T-helper 22 cell (primary cell): ENCODE data around the gene FOSL1.

ENCODE experiments used
- DNase-seq: peaks from one replicate; pipeline ENCODE4 v3.0.0-alpha.2; 2020; ENCODE audit warnings: low read depth

FOSL1 gene

DNA sequence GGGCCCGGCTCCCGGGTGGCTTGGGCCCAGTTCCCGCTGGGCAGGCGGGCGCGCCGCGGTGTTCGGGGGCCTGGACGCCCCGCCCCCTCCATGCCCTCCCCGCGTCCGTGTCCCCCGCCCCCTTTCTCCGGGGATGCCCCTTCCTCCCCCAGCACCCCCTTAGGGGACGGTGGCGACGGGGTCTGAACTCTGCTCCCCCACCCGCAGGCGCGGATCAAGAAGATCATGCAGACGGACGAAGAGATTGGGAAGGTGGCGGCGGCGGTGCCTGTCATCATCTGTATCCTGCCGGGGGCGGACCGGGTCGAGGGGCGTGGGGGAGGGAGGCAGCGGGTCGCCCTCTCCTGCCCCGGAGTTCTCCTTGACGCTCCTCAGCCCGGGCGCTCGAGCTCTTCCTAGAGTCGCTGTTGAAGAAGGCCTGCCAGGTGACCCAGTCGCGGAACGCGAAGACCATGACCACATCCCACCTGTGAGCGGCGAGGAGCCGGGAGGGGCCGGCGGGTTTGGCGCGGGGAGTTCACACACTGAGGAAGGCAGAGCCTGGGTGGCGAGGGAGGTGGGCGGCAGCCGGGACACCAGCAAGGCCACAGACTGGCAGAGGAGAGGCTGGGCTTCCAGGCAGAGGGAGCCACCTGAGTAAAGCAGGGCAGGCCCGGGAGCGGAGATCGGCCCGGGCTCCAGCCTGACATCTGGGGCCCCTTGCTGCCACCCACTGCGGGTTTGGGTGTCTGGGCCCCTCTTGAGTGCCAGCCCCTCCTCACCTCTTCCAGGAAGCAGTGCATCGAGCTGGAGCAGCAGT is 19.6 kb upstream of the FOSL1 start:
- DNase-seq = peak; percentile 64

DNA sequence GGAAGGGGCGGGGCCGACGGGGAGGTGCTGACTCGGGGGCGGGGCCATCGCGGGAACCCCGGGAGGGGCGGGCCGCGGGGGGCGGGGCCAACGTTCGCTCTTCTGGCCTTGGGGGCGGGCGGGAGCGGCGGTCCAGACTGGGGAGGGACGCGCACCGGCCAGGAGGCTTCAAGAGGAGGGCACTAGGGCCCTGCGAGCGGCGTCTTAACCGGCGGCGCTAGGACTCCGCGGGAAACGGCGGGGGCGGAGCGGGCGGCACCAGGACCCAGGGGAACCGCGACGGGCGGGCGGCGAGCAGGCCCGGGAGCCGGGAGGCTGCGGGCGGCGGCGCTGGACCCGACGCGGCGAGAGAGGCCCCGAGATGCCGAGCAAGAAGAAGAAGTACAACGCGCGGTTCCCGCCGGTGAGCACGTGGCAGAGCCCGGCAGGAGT is 19.0 kb upstream of the FOSL1 start, which contains the start of gene DRAP1:
Gene DRAP1 (plus strand): TSS at position 286 of the 432 bp plus-strand sequence. CDS start 76 bp downstream, at position 362.
- DNase-seq = peak; percentile 99

DNA sequence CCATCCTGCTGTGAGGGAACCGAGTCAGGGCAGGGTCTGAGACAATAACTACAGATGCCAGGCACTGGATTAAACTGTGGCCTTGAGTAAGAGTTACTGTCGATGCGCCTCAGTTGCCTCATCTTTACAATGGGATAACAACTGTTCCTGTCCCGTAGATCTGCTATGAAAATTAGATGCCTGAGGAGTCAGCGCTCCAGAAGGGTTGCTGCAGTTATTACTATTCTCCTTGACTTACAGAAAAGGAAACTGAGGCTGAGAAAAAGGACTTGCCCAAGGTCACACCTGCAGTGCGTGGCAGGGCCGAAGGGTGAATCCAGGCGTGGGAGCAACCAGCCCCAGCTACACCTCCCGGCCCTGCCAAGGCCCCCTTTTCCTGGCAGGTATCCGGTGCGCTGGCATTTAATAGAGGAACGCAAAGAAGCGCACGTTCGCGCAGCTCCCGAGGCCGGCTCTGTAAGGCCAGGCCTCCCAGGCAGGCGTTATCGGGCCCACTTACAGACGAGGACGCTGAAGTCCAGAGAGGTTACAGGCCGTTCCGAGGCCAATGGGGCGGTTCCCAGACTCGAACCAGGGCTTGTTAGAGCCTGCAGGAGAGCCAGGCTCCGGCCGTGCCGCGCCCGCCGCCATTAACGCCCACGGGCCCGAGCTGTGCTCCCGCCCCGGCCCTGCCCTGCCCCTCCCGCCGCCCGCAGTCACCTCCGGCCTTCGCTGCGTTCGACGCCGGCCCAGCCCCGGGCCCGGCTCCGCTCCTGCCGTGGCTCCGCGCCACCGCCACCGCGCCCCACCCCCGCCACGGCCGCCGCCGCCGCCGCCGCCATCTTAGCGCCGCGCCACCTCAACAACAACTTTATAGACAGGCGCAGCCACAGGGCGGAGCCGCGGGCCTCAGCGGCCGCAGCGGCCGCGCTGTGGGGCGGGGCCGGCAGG is 18.3 kb upstream of the FOSL1 start, which contains the start of gene C11orf68:
Gene C11orf68 (minus strand): TSS at position 852 of the 930 bp plus-strand sequence. CDS start 31 bp downstream, at position 821.
- no peak for DNase-seq

DNA sequence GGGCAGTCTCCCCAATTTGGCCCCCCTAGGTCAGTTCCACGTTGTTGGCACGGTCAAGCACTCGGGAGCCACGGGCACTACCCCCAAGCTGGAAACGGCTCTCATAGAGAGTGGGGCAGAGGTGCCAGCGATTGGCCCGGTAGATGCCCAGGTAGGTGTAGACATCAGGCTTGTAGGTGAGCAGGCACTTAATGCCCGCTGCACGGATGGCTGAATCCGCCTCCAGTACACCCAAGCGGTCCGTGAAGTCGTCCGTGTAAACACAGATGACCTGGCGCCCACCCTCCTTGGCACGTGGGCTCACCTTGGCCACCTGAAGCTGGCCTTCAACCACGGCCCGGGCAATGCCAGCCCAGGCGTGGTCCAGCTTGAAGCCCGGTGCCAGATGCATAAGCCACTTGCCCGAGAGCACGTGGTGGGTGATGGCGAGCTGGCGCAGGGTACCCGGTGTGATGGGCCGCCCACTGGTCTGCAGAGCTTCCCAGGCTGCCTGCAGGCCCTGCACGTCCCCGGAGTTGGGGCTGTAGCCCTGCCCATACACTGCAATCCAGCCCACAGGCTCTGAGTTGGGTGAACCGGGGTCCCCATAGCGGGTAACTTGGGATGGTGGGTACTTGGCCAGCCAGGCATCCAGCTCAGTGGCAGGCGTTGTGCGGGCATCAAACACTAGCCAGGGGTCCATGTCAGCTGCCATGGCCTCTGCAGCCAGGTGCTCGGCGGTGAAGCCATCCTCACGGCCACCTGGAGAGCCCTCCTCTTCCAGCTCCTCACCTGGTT is 17.4 kb upstream of the FOSL1 start:
- no peak for DNase-seq

DNA sequence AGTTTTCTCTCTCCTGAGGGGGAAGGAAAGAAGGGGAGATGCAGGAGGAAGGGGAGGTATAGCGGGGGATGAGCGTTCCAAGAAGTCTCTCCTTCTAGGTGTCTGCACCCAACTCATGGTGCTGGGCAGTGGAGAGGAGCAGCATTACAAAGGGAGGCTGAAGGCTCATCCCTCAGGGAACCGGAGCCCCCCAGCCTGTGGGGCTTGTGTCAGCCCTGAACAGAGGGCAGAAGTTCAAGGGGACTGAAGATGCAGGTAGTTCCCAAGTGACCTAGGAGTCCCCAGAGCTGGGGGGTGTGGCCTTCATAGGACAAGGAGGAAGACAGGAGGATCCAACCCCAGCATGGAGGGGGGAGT is 16.9 kb upstream of the FOSL1 start:
- DNase-seq = no peak

DNA sequence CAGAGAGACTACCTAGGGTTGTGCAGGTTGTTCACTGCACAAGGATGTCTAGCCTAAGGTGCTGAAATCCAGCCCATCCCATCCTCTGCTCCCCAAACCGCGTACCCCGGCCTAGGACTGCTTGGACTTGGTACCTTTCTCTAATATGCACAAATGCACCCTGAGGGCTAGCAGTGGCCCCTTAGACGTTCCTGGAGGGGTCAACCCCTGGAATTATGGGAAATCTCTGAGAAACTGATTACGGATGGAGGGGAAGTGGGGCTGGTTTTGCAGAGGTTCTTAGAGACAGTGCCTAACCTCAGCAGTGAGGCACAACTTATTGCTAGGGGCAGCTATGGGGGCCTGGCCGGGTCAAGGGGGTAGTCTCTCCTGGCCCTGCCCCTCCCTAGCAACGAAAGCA is 16.2 kb upstream of the FOSL1 start:
- DNase-seq = no peak

DNA sequence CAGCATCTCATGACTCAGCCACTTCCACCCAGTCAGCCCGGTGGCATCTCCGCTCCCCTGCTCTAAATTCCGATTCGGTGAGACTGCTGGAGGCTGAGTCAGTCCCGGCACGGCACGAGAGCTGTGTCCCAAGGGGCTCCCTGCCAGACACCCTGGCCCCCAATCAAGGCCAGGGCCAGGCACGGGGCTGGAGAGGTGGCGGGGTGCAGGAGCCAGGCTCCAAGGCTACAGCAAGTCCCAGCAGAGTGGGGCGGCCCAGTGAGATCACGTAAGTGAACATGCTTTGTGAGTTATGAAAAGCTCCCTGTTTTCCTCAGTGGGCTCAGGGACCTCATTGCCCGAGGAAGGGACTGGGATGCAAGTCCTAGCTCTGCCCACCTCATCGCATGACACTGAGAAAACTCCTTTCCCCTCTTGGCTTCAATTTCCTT is 15.6 kb upstream of the FOSL1 start:
- no peak for DNase-seq

DNA sequence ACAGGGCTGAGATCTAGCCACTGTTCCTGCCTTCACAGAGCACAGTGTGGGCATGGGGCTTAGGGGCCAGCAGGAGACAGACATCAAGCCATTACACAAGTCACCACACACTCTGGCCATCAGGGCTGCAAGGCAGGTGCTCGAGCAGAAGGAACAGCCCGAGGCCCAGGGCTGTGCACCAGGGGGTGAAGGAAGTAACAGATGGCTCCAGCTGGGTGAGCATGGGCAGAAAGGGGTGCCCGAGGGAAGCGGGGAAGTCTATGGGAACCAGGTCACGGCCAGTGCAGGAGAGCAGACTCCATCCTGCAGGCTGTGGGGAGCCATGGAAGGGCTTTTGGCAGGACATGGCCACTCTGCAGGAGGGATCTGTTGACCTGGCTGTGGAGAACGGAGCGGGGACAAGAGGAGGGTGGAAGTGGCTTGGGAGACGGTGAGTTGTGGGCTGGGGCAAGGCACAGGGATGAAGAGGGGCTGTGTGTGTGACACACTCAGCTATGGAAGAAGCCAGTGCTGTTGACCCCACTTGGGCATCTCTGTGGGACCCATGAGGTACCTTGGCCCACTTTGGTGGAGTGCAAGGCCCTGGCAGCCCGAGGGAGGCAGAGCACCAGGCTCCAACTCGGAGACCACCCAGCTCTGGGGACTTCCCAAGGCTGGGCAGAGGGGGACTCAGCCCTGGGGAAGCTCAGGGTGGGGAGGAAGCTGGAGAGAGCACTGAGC is 15.1 kb upstream of the FOSL1 start:
- no peak for DNase-seq

DNA sequence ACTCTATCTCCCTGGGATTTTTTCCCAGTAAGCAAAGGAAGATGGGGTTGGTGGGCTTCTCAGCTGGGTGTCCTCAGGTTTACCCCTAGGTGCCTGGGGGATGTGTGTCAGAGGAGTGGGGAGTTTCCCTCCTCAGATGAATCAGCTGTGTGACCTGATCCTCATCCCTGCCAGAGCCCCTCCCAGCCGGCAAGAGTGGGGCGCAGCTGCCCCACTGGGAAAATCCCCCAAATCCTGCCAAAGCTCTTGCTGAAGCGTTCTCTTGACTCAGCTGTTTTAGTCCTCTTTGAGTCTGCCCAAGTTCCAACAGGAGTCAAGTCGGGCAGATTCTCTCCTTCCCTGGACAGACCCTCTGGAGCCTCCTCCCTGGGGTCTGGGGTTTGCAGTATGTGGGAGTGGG is 12.7 kb upstream of the FOSL1 start:
- DNase-seq = no peak

DNA sequence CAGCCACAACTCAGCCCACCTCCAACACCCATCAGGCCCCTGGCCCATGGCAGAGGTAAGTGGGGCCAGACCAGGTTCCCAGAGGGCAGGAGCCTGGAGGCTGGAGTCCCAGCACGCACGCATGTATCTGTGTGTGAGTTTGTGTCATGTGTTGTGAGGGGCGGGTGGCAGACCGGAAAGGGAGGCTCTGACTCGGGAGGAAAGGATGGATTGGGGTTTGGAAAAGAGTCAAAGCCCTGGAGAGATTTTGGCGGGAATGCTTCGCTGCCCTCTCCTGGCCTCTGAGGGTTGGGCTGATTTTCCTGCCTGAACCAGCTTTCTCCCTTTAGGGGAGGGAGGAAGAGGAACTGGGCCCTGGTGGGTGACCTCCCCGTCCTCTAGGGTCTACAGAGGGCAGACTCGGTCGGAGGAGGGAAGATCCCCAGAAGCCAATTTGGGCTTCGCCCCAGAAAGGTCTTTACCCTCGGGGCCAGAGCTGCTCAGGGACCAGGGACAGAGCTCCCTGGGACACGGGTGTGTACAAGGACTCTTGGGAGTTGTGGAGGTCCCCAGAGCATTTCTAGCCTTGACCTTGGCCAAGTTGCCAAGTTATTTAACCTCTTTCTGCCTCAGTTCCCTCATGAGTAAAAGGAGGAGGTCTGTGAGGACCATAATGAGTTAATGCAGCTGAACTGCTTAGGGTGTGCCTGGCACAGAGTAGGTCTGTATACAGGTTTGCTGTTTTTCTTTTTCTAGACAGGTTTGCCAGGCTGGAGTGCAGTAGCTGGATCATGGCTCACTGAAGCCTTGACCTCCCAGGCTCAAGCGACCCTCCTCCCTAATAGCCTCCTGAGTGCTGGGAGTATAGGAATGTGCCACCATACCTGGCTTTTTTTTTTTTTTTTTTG is 11.7 kb upstream of the FOSL1 start:
- no peak for DNase-seq

DNA sequence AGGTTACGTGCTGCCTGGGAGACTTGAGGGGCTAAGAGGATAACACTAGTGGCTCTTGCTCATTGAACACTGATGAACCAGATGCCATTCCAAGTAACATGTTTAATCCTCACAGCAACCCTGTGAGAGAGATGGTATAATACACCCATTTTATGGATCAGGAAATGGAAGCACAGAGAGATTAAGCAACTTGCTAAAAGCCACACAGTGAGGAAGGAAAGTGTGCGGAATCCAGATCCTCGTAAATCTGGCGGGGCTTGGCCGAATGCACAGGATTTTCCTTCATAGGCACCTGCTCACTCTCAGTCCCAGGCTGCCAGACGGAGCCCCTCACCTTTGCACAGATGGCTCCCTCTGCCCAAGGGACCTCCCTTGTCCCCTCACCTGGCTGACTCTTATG is 7.7 kb upstream of the FOSL1 start:
- no peak for DNase-seq

DNA sequence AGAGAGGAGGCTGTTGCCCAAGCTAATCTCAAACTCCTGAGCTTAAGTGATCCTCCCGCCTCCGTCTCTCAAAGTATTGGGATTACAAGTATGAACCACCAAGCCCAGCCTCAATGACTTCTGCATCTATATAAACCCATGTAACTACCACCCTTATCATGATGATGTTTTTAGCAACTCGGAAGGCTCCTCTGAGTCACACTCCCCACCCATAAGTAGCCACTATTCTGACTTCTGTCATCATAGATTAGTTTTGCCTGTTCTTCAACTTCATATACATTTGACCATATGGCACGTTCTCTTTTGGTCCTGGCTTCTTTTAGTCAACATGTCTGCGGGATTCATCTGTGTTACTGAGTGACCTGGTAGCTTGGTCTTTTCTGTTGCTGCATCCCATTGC is 6.4 kb upstream of the FOSL1 start:
- no peak for DNase-seq

DNA sequence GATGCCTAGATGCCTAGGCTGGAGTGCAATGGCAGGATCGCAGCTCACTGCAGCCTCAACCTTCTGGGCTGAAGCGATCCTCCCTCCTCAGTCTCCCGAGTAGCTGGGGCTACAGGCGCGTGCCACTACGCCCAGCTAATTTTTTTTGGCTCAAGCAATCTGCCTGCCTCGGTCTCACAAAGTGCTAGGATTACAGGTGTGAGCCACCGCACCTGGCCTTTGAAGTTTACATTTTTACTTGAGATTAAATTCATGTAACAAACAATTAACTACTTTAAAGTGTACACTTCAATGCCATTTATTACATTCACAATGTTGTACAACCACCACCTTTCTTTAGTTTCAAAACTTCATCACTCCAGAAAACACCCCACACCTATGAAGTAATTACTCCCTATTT is 3.5 kb upstream of the FOSL1 start:
- no peak for DNase-seq

DNA sequence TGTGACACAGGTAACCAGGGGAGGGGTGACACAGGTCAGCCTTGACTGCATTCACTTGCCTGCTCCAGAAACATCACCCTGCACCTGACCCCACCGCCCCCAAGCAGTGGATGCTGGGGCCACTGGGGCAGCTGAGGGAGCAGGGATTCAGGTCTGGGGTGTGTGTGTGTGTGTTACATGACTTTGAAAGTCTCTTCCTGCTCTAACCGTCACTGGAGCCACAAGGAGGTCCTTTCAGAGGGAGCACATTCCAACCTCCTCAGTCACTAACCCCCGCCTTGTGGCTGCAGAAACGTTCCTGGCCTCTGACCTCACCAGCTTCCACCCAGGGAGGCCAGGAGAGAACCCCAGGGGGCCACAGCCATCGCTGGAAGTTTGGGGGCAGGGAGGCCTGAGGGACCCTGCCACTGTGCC is 2.9 kb upstream of the FOSL1 start:
- no peak for DNase-seq

DNA sequence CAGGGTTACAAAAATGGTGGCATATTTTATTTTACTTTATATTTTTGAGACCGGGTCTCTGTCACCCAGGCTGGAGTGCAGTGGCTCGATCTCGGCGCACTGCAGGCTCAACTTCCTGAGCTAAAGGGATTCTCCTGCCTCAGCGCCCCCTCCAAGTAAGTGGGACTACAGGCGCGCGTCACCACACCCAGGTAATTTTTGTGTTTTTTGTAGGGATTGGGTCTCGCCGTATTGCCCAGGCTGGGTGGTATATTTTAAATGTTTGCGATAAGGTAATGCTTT is 652 bp upstream of the FOSL1 start:
- DNase-seq = no peak

DNA sequence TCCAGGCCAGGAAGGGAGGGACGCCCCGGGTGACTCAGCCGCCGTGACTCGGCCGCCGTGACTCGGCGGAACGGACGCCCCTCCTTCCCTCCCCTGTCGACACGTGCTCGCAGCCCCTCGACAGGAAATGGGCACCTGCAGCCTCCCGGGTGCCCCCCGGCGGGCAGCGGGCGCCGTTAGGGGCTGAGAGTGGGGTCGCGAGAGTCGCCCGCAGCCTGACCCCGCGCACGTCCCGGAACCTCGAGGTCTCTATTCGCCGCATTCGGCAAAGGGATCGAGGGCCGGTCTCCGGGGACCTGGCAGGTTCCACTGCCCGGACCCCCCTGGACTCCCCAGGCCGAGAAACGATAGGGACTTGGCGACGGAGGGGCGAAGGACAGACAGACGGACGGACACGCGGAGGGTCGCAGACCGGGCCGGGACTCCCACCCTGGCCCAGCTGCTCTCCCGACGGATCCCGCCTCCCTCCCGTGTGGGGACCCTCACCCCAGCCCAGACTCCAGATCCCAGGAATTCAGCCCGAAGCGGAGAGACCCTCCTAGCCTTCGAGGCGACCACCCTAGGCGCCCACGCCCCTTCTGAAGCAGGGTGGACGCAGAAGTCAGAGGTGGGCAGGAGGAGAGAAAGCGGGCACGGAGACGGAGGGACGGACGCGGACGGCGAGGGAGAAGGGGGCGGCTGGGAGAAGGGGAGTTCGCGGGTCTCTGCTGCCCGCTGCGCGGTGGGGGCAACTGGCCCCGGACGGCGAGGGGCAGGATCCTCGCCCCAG is 648 bp downstream of the FOSL1 start:
- DNase-seq = peak; percentile 44

DNA sequence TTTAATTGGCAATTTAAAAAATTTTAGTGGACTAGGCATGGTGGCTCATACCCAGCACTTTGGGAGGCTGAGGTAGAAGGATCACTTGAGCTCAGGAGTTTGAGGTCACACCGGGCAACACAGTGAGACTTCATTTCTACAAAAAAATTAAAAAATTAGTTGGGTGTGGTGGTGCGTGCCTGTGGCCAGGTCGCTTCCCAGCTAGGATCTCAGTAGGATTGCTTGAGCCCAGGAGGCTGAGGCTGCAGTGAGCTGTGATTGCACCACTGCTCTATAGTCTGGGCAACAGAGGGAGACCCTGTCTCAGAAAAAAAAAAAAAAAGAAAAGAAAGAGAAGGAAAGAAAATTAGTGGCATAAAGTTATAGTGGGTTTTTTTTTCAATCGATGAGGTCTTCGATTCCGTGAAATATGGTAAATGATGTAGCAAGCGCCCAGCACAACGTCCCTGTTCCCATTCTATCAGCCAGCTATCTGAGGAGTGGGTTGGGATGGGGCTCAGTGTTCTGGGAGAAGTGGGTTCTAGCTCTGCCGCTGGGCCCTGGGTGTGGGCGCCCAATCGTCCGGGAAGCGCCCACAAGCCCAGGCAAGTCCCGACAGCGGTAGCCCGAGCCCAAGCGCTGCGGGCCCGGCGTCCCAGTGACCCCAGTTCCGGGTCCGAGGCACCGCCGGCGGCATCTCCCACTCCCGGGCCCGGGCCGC is 1.4 kb downstream of the FOSL1 start:
- no peak for DNase-seq

DNA sequence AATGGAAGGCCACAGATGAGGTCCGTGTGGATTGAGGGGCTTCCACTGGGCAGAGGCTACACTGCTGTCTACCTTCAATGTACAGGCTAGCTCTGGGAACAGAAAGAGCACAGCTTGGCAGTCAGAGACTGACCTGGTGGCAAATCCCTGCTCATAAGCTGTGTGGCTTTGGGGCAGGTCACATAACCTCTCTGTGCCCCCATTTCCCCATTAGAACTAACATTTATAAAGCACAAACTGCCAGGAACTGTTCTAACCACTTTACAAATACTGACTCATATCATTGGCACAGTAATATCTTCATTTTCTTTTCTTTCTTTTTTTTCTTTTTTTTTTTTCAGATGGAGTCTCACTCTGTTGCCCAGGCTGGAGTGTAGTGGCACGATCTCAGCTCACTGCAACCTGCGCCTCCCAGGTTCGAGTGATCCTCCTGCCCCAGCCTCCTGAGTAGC is 3.1 kb downstream of the FOSL1 start:
- DNase-seq = no peak
